HG03442 (cell line): Measurements from ENCODE around the gene METTL26.

ENCODE experiments used
- ATAC-seq: cut with Tn5 transposase; IDR thresholded peaks from one replicate; pipeline ENCODE4 v1.9.1; 2021; ENCODE audit warnings: mild to moderate bottlenecking, moderate library complexity; ENCODE audit not compliant: unreplicated experiment

Gene METTL26

GRCh38 chr16:586047-586644, 50.0 kb downstream of the METTL26 start:
- ATAC-seq = no peak

- ATAC-seq = no peak
These were observed 50.8 kb downstream of the METTL26 start for GRCh38 chr16:585351-585750.
